GM18508 (cell line): ENCODE measurements around the gene AQR.
"Not testable (repeated sequence)": the region's sequence is repeated elsewhere in the genome, so short reads cannot be mapped to it uniquely, and the experiment has no call there.

ENCODE experiments used
- ATAC-seq: cut with Tn5 transposase; IDR thresholded peaks from one replicate; pipeline ENCODE4 v1.9.1; 2021; ENCODE audit warnings: moderate number of reproducible peaks; ENCODE audit not compliant: insufficient read depth, unreplicated experiment

Gene AQR

DNA sequence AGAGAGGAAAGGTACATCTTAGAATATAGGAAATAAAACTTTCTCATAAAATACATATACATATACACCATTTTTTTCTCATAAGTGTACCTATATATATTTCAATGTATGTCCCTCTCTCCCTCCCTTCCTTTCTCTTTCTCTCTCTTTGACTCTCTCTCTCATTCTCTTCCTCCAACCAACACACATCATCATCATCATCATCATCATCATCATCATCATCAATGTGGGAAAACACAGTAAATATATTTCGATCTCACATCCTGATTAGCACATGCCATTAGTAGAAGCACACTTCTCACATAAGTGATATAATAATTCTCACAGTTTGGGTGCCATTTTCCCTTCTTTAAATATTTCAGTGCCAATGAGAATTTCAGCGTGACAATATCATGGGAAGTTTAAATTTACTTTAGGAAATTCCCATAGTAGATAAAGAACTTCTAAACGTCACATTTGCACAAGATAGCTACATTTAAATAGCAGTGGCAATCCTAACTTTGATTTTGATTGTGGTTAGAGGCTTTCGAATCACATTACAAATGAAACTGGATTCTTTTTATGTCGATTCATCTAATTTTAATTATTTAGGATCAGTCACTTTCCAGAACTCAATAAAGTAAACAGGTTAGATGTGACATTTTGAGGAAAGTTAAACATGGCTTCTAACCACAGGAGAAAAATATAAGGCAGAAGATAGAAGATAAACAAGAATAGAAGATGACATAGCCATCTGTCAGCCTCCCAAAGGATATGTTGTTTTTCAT lies 141.2 kb downstream of the AQR start:
- no peak for ATAC-seq

- ATAC-seq = no peak
Measured at GRCh38 chr15:34821831-34822230, 147.7 kb downstream of the AQR start.

DNA sequence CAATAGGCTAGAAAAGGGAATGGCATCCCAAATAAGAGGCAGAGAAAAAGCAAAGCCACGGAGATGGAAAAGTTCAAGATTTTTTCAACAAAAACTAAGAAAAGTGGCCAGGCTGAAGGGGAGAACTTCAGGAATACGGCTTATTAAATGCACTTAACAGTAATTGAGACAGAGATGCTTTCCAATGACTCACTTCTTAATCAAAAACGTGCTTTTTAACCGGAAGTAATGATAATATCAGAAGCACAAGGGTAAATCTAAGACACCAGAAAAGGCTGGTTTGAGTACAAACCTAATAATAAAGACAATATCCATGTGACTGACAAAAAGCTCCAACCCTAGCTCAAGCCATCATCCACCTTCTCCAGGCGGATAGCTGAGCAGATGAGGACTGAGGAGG lies 149.4 kb downstream of the AQR start:
- ATAC-seq = no peak

- no peak for ATAC-seq
Measured at GRCh38 chr15:34818526-34818925, 151.0 kb downstream of the AQR start.

- ATAC-seq = no peak
Measured at GRCh38 chr15:34815836-34816235, 153.7 kb downstream of the AQR start.

DNA sequence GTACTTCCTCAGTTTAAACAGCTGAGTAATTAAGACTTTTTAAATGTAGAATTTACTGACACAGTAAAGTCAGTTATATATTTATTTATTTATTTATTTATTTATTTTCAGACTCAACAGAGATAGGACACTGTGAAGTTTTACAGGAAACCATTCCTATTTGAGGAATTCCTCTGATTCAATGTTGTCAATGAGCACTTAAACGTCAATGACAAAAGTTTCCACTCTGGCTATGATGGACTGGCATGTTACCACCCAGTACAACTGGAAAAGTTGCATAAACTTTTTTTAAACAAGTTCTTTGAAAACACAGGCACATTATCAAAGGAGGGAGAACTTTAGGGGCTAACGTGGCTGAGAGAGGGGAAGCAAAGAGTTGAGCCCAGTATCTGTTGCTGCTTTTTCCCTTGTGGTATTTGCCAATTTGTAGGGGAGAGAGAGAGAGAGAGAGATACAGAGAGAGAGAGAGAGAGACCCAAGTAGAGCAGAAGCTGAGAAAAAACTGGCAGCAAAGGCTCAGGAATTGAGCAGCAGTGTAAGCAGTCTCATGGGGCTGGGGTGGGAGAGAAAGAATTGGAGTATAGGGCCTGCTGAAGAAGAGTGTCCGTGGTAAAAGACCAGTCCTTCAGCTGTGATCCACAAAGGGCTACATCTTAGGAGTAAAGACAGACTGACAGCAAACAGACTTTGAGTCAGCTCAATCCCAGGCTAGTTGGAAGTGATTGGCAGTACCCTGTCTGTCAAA lies 155.9 kb downstream of the AQR start:
- no peak for ATAC-seq

DNA sequence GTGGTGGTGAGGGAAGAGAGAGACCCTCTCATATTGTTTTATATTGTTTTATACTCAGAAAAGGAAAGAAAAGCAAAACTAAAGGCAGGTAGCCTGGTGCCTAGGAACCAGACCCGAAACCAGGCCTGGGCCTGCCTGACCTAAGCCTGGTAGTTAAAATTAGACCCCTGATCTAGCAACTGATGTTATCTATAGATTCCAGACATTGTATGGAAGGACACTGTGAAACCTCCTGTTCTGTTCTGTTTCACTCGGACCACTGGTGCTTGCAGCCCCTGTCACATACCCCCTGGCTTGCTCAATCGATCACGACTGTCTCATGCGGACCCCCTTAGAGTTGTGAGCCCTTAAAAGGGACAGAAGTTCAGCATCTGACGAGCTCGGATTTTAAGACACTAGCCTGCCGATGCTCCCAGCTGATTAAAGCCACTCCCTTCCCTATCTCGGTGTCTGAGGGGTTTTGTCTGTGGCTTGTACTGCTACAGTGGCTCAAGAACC lies 156.6 kb downstream of the AQR start:
- ATAC-seq = not testable (repeated sequence)

DNA sequence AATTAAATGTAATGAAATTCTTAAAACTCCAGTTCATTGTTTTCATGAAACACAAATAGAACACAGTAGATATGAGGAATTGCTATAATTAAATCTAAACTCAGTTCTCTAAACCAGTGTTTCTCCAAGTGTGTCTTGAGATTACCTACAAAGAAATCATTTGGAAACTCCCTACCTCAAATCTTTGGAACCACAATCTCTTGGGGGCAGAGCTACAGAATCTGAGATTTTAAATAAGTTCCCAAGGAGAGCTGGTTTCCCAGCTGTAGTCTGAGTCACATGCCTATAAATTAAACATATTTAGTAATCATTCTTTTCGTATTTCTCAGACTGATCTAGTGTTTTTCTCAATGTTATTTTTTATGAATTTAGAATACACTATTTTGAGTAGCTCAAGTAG lies 157.2 kb downstream of the AQR start:
- no peak for ATAC-seq

DNA sequence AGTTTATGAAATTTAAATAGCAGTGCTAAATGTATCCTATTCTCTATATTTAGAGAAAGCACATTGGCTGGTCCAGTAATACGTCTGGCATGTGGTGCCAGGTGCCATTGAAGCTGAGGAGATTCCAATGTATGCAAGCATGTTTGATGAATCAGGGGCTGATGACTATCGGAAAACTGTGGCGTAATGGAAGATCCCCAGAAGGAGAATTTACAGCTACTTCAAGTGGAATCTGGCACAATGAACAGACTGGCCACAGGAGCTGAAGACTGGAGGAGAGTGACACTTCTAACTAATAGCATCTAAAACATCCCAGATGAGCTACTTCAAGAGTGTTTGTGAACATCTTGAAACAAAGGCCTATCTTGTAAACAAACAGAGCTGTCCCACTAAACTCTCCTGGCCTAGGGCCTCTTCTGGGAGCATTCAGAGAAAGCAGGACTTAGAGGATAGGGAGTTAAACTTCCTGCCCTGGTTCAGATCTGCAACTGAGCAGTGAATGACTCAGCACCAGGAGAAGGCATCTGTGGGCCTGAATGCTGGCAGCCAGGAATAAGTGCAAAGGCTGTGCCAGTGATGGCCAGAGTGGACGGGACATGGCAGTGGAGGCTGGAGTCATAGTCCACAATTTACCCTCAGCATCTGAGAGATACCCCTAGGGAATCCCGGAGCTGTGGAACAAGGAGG lies 159.0 kb downstream of the AQR start:
- ATAC-seq = no peak

- no peak for ATAC-seq
Measured at GRCh38 chr15:34809186-34809585, 160.4 kb downstream of the AQR start.

- no peak for ATAC-seq
Measured at GRCh38 chr15:34808016-34808415, 161.5 kb downstream of the AQR start.

DNA sequence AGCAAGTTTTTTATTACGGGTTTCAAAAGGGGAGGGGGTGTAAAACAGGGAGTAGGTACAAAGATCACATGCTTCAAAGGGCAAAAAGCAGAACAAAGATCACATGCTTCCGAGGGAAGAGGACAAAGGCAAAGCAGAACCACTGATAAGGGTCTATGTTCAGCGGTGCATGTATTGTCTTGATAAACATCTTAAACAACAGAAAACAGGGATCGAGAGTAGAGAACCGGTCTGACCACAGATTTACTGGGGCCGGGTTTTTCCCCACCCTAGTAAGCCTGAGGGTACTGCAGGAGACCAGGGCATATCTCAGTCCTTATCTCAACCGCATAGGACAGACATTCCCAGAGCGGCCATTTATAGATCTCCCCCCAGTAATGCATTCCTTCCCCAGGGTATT lies 162.3 kb downstream of the AQR start:
- ATAC-seq = not testable (repeated sequence)

- no peak for ATAC-seq
Measured at GRCh38 chr15:34804776-34805175, 164.8 kb downstream of the AQR start.

DNA sequence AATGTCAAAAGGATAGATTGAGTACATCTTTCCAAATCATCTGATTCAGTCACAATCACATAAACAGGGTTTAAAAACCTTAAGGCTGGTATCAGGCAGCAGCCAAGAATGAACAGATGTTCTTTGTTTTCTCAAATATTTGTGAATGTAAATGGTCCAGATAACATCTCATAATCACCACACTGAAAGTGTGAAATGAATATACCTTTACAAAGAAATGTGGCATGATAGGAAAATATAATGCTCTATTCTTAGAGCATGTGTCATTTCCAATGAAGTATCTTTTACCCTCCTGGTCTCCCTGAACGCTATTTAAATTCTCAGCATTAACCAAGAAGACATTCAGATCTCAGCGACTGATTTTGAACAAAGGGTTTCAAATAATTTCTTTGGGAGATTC lies 165.4 kb downstream of the AQR start:
- no peak for ATAC-seq

DNA sequence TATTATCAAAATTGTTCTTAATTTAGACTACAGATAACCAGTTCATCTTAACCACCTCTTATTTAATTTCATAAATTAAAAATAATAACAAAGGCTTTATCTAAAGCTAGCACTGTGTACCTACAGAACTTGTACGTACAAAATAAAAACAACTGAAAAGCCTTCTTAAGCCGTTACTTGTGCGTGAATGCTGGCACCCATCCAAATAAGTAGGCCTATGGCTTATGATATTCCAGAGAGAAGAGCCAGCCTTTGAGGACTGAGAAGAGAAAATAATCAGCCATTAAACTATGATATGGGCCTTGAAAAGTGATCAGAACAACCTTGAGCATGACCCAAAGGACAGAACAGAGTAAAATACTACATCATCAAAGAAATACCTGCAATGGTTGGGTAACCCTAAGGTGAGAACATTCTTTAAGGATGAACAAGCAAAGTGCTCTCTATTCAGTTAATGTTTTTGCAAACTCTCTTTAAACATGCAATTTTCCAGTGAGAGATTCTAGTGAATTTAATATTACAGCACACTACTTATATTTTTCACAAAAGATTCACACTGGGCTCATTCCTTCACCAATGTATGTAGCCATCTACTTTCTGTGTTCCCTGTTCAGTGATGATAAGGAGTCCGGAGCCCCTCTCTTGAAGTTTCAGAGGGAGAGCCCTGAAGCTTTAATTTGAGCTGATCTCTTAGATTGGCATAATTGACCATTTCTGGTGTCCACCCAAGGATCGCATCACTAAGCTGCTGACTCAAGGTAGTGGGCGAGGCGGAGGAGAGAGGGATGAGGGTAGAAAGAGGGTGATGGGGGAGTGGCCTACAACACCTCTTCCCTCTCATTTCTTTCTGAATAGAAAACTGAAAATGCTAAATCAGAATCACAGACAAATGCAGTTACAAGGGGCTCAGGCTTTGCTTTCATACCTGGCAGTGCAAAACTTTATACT lies 166.5 kb downstream of the AQR start:
- no peak for ATAC-seq

GRCh38 chr15:34802371-34802770 lies 167.2 kb downstream of the AQR start:
- ATAC-seq = no peak
